Measurements from ENCODE around the gene STAT5B. TPM values are rescaled to one million over a fixed set of nuclear protein-coding genes. Genes with fewer than 3 reads are reported as not detected.

Gene STAT5B
- total and polyA plus RNA-seq, 9 of the 15 experiments (the other 6 are each of a cell fraction or from before 2014, with no cell fraction given) = 20.8 to 176 (median 92.4) TPM

GRCh38 chr17:42199416-42200011 is 76.7 kb downstream of the STAT5B start:
- H3K9me3 ChIP-seq (replicated peaks; ENCODE audit: control insufficient read depth, insufficient read depth, low read depth, low read length) = no peaks in the 10 kb centered on the region
- H3K4me1 ChIP-seq (replicated peaks in 1 of 2; ENCODE audit: control insufficient read depth in 2 of 2, insufficient read depth in 2 of 2, low read length in 2 of 2) = peaks cover 15% of the 10 kb centered on the region in 2 experiments; a peak in 4 of 5 replicates
- no TSS peak for BruUV-seq (replicated peaks)
- no peak overlapping the region for H3K4me3 ChIP-seq
- FAIRE-seq = peak; percentile 6
- peak overlapping the region; percentile 12 for H3K4me2 ChIP-seq (ENCODE audit: insufficient read depth, low read length)
- no peaks in the 10 kb centered on the region for H4K20me1 ChIP-seq (replicated peaks; ENCODE audit: control insufficient read depth, insufficient read depth, low read length)
- ChIA-PET CTCF (ENCODE audit: low intra/inter-chr PET ratio) (no interaction called here), POLR2A (no interaction called here)
- no peak overlapping the region for H2AFZ ChIP-seq (ENCODE audit: low read depth, low read length)
- in situ Hi-C loops (cut with MboI) = no loop called here
- WGBS (ENCODE audit: insufficient coverage, low coverage, missing lambda C conversion rate) = 44% methylated on average over 12 of the region's 12 CpGs
- peak; percentile 30 to 54 (median 46) for DNase-seq (ENCODE audit: extremely low read depth in 1 of 4, low spot score in 3 of 4)
- intact Hi-C loops (cut with micrococcal nuclease) = no loop called here
- H3K79me2 ChIP-seq (ENCODE audit: control insufficient read depth, insufficient read depth, low read length) = no peaks in the 10 kb centered on the region
- H3K27me3 ChIP-seq (ENCODE audit: control insufficient read depth in 2 of 2, insufficient read depth in 2 of 2, low read length in 2 of 2) = no peaks in the 10 kb centered on the region
- peak; percentile 63 for ATAC-seq
- no peaks in the 10 kb centered on the region for H3K9me1 ChIP-seq (ENCODE audit: control insufficient read depth, insufficient read depth, low read length)
- H3K36me3 ChIP-seq (ENCODE audit: control insufficient read depth, insufficient read depth, low read length) = peaks cover 59% of the 10 kb centered on the region; the same call in 2 of the 3 replicates
- peak overlapping the region; percentile 47; the same call in 2 of the 3 replicates for H3K27ac ChIP-seq (ENCODE audit: extremely low read depth, low read depth, low read length)
- H3K9ac ChIP-seq (ENCODE audit: insufficient read depth in 1 of 2, low read depth in 2 of 2, low read length in 2 of 2) = peak overlapping the region in 1 of 2 experiments; percentile 69; a peak in 2 of 4 replicates
- peak; percentile 51 for TF ChIP-seq ARID1B (IDR thresholded peaks at IDR 0.05)
- TF ChIP-seq HDAC2 (IDR thresholded peaks at IDR 0.05) = no peak
- no peak for TF ChIP-seq FOS (IDR thresholded peaks at IDR 0.05; ENCODE audit: extremely low read depth, insufficient read length)
- TF ChIP-seq NR3C1 (CRISPR knock-in tag; IDR thresholded peaks at IDR 0.05) = no peak
- TF ChIP-seq CREB3 (tag; conservative IDR thresholded peaks at IDR 0.05; ENCODE audit: low read depth) = no peak
- no peak for TF ChIP-seq RBM39 (optimal IDR thresholded peaks at IDR 0.05; ENCODE audit: low read depth, low read length)
- no peak for TF ChIP-seq TARDBP (IDR thresholded peaks at IDR 0.05)
- TF ChIP-seq ZEB2 (IDR thresholded peaks at IDR 0.05) = no peak
- no peak for TF ChIP-seq HMGXB4 (CRISPR knock-in tag; IDR thresholded peaks at IDR 0.05)
- no peak for TF ChIP-seq ZNF3 (CRISPR knock-in tag; IDR thresholded peaks at IDR 0.05)
- no peak for TF ChIP-seq HNRNPL (IDR thresholded peaks at IDR 0.05; ENCODE audit: low read depth, low read length)
- no peak for TF ChIP-seq HSF4 (CRISPR knock-in tag; IDR thresholded peaks at IDR 0.05; ENCODE audit: borderline replicate concordance)
- no peak for TF ChIP-seq CC2D1A (IDR thresholded peaks at IDR 0.05)
- peak; percentile 44 for TF ChIP-seq RBM22 (IDR thresholded peaks at IDR 0.05; ENCODE audit: low read depth, low read length, poor library complexity, severe bottlenecking)
- no peak for TF ChIP-seq KDM2B (CRISPR knock-in tag; IDR thresholded peaks at IDR 0.05)
- TF ChIP-seq TEAD1 (CRISPR knock-in tag; IDR thresholded peaks at IDR 0.05) = no peak
- TF ChIP-seq ZNF609 (CRISPR knock-in tag; IDR thresholded peaks at IDR 0.05; ENCODE audit: borderline replicate concordance) = no peak

Data from K562 (cell line).